ENCODE data around the gene FLRT1. TPM values are rescaled to one million over a fixed set of nuclear protein-coding genes. Genes with fewer than 3 reads are reported as not detected.

The FLRT1 gene
- total and polyA plus RNA-seq, 3 donors from 2014 or later: 0.67 to 0.79 (median 0.74) TPM

DNA sequence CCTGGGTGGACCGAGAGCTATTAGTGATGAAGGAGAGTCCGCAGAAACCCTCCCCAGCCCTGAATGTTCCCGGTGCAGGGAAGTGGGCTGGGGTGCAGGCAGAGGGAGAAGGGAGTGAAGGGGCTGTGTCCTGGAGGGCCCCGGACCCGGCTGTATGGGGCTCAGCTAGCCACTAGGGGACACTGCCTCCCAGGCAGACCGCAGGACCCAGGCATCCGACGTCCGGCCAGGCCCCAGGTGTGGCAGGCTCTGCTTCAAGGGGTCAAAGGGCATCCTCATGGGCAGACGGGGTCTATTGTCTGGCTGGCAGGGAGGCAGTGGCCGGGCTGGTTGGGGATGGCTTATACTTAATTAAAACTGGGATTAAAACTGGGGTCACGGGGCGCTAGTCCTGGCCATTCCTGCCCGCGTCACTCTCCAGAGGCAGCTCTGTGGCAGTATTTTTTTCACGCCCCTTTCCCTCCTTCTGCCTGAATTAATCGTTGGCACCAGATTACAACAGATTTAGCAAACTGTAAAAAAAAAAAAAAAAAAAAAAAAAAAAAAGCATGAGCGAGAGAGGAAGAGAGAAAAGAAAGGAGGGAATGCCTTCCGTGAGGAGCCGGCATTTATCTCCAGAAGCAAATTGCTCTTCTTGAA is 5.1 kb downstream of the FLRT1 start:
- H3K27me3 ChIP-seq: no peaks in the 10 kb centered on the region
- no peak for TF ChIP-seq CTCF (IDR thresholded peaks at IDR 0.05)
- TF ChIP-seq POLR2A (IDR thresholded peaks at IDR 0.05): no peak
- H3K4me1 ChIP-seq: no peaks in the 10 kb centered on the region
- DNase-seq: no peak
- H3K36me3 ChIP-seq (ENCODE audit: low read depth, missing control alignments): no peaks in the 10 kb centered on the region
- H3K27ac ChIP-seq: no peak overlapping the region
- no peak overlapping the region for H3K4me3 ChIP-seq
- 81 to 83% methylated on average over 19 to 20 of the region's 20 CpGs for WGBS, 2 donors
- intact Hi-C loops (cut with DNase I; ENCODE audit: low total_unique reads): no loop called here
- no peaks in the 10 kb centered on the region for H3K9me3 ChIP-seq

GRCh38 chr11:64041846-64042245 is 6.1 kb downstream of the FLRT1 start:
- no peak for DNase-seq
- H3K27me3 ChIP-seq: no peaks in the 10 kb centered on the region
- WGBS, 2 donors: 95 to 98% methylated on average over 6 to 9 of the region's 9 CpGs
- H3K4me1 ChIP-seq: no peaks in the 10 kb centered on the region
- H3K27ac ChIP-seq: no peak overlapping the region
- H3K4me3 ChIP-seq: no peak overlapping the region
- no peaks in the 10 kb centered on the region for H3K9me3 ChIP-seq
- H3K36me3 ChIP-seq (ENCODE audit: low read depth, missing control alignments): no peaks in the 10 kb centered on the region
- TF ChIP-seq CTCF (IDR thresholded peaks at IDR 0.05) (no peak), POLR2A (IDR thresholded peaks at IDR 0.05) (no peak)
- intact Hi-C loops (cut with DNase I; ENCODE audit: low total_unique reads): no loop called here

DNA sequence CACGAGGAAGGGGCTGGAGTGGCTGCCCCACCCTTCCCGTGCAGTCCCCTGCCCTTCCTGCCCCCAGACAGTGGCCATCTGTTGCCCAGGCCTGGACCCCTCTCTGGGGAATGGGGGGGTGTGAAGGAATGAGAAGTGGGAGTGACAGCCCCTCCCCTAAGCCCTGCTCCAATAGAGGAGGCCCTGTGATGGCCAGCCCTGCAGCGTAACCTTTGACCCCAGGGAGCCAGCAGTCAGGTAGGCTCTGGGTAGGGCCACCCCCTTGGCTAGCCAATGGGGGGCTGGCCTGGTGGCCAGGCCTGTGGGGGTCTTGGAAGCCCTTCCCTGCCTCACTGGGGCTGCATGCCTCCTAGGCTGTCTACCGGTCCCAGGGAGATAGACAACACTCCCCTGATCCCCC is 6.6 kb downstream of the FLRT1 start:
- Histone ChIP-seq H3K4me1 (no peaks in the 10 kb centered on the region), H3K36me3 (ENCODE audit: low read depth, missing control alignments) (no peaks in the 10 kb centered on the region), H3K27ac (no peak overlapping the region), H3K4me3 (no peak overlapping the region), H3K9me3 (no peaks in the 10 kb centered on the region), H3K27me3 (no peaks in the 10 kb centered on the region)
- no peak for DNase-seq
- intact Hi-C loops (cut with DNase I; ENCODE audit: low total_unique reads): no loop called here
- TF ChIP-seq CTCF (IDR thresholded peaks at IDR 0.05): no peak
- no peak for TF ChIP-seq POLR2A (IDR thresholded peaks at IDR 0.05)
- 95 to 100% methylated on average over 2 to 4 of the region's 4 CpGs for WGBS, 2 donors

GRCh38 chr11:64043545-64043944 is 7.8 kb downstream of the FLRT1 start:
- intact Hi-C loops (cut with DNase I; ENCODE audit: low total_unique reads): no loop called here
- WGBS, 2 donors: 87 to 94% methylated on average over 5 of the region's 5 CpGs
- TF ChIP-seq CTCF (IDR thresholded peaks at IDR 0.05) (no peak), POLR2A (IDR thresholded peaks at IDR 0.05) (no peak)
- Histone ChIP-seq H3K36me3 (ENCODE audit: low read depth, missing control alignments) (no peaks in the 10 kb centered on the region), H3K4me3 (no peak overlapping the region), H3K4me1 (no peaks in the 10 kb centered on the region), H3K9me3 (no peaks in the 10 kb centered on the region), H3K27me3 (no peaks in the 10 kb centered on the region), H3K27ac (no peak overlapping the region)
- no peak for DNase-seq

DNA sequence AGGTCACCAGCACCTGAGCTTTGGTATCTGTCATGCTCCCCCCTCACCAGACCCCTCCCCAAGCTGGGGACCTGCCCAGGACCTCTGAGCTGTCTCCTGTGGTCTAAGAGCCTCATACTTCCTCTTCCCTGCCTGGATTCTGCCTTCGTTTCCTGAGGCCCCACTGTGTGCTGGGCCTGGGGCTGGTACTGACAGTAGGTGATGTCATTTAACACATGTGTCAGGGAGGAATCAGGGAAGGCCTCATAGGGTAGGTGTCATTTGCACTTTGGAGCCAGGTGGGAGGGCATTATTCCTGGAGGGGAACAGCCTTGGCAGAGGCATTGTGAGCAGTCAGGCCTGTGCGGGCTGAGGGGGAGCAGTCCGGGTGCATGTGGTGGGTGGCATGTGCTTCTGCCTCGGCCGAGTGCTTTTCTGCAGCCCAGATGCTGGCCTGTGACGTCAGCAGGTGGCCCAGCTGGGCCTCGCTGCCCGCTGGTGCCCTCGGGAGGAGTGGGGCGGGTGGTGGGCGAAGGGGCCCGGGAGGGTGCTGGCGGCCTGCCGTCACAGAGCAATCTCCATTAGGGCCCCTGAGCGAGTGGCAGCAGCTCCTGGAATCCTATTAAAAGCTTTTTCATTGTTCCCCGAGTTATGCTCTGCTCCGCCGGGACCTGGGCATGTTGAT is 9.1 kb downstream of the FLRT1 start:
- Histone ChIP-seq H3K9me3 (no peaks in the 10 kb centered on the region), H3K27me3 (no peaks in the 10 kb centered on the region), H3K36me3 (ENCODE audit: low read depth, missing control alignments) (no peaks in the 10 kb centered on the region), H3K27ac (no peak overlapping the region), H3K4me3 (no peak overlapping the region), H3K4me1 (no peaks in the 10 kb centered on the region)
- TF ChIP-seq POLR2A (IDR thresholded peaks at IDR 0.05) (no peak), CTCF (IDR thresholded peaks at IDR 0.05) (no peak)
- intact Hi-C loops (cut with DNase I; ENCODE audit: low total_unique reads): no loop called here
- DNase-seq: no peak
- 70 to 90% methylated on average over 9 to 14 of the region's 18 CpGs for WGBS, 2 donors

Measured in testis (tissue), 3 donors.